ENCODE results near the gene ANKRD26. TPM values are rescaled to one million over a fixed set of nuclear protein-coding genes. Genes with fewer than 3 reads are reported as not detected.
"Not testable (repeated sequence)": the region's sequence is repeated elsewhere in the genome, so short reads cannot be mapped to it uniquely, and the experiment has no call there.

The ANKRD26 gene
- total and polyA plus RNA-seq, 2 of the 13 experiments (the other 11 are each of a cell fraction or from before 2014, with no cell fraction given): 1.5 to 9.6 TPM

DNA sequence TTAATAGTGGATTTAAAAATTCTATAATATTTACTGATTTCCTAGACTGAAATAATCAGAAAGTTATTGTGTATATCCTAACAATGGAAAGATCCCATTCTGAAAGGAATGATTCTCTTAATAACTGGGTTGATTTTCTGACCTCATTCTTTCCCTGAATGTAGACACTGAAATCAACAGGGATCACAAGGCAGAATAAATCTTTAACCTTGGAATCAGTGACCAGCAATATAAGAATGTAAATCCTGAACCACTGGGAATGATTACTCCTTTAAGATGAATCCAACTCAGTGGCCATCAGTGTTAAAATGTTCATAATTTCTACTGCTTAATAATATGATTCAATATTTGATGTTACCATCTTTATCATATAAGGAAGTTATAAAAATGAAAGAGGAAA, 47.6 kb downstream of the ANKRD26 start (continued):
- TF ChIP-seq, protein P1, sequence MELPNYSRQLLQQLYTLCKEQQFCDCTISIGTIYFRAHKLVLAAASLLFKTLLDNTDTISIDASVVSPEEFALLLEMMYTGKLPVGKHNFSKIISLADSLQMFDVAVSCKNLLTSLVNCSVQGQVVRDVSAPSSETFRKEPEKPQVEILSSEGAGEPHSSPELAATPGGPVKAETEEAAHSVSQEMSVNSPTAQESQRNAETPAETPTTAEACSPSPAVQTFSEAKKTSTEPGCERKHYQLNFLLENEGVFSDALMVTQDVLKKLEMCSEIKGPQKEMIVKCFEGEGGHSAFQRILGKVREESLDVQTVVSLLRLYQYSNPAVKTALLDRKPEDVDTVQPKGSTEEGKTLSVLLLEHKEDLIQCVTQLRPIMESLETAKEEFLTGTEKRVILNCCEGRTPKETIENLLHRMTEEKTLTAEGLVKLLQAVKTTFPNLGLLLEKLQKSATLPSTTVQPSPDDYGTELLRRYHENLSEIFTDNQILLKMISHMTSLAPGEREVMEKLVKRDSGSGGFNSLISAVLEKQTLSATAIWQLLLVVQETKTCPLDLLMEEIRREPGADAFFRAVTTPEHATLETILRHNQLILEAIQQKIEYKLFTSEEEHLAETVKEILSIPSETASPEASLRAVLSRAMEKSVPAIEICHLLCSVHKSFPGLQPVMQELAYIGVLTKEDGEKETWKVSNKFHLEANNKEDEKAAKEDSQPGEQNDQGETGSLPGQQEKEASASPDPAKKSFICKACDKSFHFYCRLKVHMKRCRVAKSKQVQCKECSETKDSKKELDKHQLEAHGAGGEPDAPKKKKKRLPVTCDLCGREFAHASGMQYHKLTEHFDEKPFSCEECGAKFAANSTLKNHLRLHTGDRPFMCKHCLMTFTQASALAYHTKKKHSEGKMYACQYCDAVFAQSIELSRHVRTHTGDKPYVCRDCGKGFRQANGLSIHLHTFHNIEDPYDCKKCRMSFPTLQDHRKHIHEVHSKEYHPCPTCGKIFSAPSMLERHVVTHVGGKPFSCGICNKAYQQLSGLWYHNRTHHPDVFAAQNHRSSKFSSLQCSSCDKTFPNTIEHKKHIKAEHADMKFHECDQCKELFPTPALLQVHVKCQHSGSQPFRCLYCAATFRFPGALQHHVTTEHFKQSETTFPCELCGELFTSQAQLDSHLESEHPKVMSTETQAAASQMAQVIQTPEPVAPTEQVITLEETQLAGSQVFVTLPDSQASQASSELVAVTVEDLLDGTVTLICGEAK (IDR thresholded peaks at IDR 0.05): no peak
- TF ChIP-seq, protein P1 (CRISPR knock-in tag; IDR thresholded peaks at IDR 0.05): no peak
- TF ChIP-seq ZNF441 (CRISPR knock-in tag; IDR thresholded peaks at IDR 0.05; ENCODE audit: borderline replicate concordance): no peak

GRCh38 chr10:27045247-27045646, 55.0 kb downstream of the ANKRD26 start:
- WGBS (ENCODE audit: low lambda C conversion rate): 99% methylated on average over 4 of the region's 4 CpGs
- FAIRE-seq; intact Hi-C loops (cut with micrococcal nuclease; ENCODE audit: unreplicated experiment): not testable (repeated sequence)

More at GRCh38 chr10:27045247-27045646, 55.0 kb downstream of the ANKRD26 start:
- H3K4me2 ChIP-seq (ENCODE audit: low read depth, low read length); H3K9me3 ChIP-seq (ENCODE audit: low read length); BruUV-seq (replicated peaks); CTCF ChIA-PET (ENCODE audit: low intra/inter-chr PET ratio, low total read pairs); ATAC-seq; H4K20me1 ChIP-seq (ENCODE audit: insufficient read depth, low read length); DNase-seq (ENCODE audit: low spot score); H3K4me1 ChIP-seq (ENCODE audit: insufficient read depth, low read length); H3K36me3 ChIP-seq (replicated peaks in 1 of 2; ENCODE audit: control insufficient read depth in 1 of 2, insufficient read depth in 2 of 2, low read length in 2 of 2); H2AFZ ChIP-seq (ENCODE audit: low read length); H3K79me2 ChIP-seq (ENCODE audit: insufficient read depth, low read length); H3K9ac ChIP-seq (ENCODE audit: insufficient read depth, low read depth, low read length); POLR2A ChIA-PET; in situ Hi-C loops (cut with HindIII; ENCODE audit: extremely low pct_ligation_motif_present, low pct_unique_long_range_greater_than_20kb); H3K4me3 ChIP-seq (replicated peaks in 1 of 3; ENCODE audit: insufficient read depth in 1 of 3, low read depth in 2 of 3, low read length in 3 of 3); H3K27me3 ChIP-seq (ENCODE audit: control insufficient read depth in 1 of 2, insufficient read depth in 2 of 2, low read length in 2 of 2); H3K27ac ChIP-seq (ENCODE audit: extremely low read length, insufficient read depth, low read length): not testable (repeated sequence)
- TF ChIP-seq MAFF (IDR thresholded peaks at IDR 0.05; ENCODE audit: low read depth, low read length) (peak; percentile 28; the same call in 1 of the 2 replicates), MAFK (conservative IDR thresholded peaks at IDR 0.05 in 1 of 2, IDR thresholded peaks at IDR 0.05 in 1 of 2; ENCODE audit: low read length in 2 of 2) (peak in 1 of 2 experiments; percentile 66; a peak in 2 of 4 replicates)
